ENCODE data around the gene ZNF274. TPM values are rescaled to one million over a fixed set of nuclear protein-coding genes. Genes with fewer than 3 reads are reported as not detected.
"Not testable (repeated sequence)": the region's sequence is repeated elsewhere in the genome, so short reads cannot be mapped to it uniquely, and the experiment has no call there.

ZNF274 gene
- polyA plus RNA-seq, 3 donors, result 9.5 to 12.4 (median 11.0) TPM

DNA sequence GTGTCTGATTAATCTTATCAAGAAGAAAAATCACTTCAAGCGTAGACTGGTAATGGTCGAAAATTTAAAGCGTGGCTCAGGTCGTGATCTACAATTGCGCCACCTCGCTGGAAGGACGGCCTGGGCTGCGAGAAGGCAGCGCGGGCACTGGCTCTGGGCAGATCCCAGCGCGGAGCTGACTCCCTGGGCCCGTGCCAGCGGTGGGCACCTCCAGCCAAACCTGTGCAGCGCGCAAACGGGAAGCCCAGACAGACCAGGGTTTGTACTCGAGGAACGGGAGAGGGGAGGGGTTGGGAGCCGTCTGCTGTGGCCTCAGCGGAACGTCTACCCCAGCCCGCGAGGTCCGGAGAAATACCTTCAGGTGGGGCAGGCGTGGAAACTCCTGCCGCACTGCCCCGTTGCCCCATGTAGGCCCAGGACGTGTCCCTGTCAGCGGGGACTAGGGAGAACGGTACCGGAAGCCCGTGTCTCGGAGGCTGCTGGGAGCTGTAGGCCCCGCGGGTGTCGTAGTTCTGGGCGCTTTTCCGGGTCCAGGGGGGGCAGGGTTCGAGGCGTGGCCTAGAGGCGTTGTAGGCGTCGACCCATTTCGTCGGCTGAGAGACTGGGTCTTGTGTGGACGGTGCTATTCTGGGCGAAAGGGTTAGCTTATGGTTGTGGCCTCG is 21.1 kb downstream of the ZNF274 start:
- WGBS, 3 donors, result 13 to 33% (median 32%) methylated on average over 46 to 49 of the region's 49 CpGs
- H3K27ac ChIP-seq (ENCODE audit: low read depth, low read length), result no peak overlapping the region

DNA sequence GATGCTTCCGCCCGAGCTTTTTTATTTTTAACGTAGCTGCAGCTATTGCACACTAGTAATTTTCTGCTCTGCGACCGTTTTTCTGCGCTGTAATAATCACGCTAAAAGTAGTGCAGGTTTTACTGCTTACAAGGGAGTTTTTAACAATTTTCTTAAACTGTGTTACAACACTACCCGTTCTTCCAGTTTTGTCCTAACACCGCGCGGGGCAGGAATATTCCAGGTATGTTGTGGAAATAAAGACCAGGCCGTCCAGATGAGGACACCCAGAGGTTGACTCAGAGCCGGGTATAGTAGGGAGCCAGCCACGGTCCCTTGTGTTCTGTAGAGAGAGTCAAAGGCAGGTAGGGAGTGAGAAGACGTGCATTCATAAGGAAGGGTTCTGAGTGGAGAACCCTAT is 21.7 kb downstream of the ZNF274 start:
- 25 to 55% (median 43%) methylated on average over 15 of the region's 15 CpGs for WGBS, 3 donors

DNA sequence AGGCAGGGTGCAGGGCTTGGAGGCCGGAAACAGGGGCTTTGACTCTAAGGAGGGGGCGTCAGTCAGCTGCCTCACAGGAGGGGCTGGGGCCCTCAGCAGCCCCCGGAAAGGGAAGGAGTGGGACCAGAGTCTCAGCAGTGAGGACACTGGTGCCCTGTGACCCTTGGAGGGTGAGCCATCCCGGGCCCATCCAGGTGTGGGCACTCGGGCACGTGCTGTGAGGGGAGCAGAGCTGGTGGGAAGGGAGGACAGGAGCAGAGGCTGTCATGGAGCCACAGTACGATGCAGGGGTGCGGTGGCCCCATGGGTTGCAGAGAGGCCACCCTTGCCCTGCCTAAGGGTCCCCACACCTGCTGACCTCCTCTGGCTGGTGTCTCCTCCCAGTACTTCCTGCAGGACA is 26.7 kb downstream of the ZNF274 start:
- H3K27ac ChIP-seq (ENCODE audit: low read depth, low read length), result no peak overlapping the region
- 95 to 100% (median 98%) methylated on average over 6 to 8 of the region's 8 CpGs for WGBS, 3 donors

More for the DNA sequence above, 21.7 kb downstream of the ZNF274 start:
- no peak overlapping the region for H3K27ac ChIP-seq (ENCODE audit: low read depth, low read length)

DNA sequence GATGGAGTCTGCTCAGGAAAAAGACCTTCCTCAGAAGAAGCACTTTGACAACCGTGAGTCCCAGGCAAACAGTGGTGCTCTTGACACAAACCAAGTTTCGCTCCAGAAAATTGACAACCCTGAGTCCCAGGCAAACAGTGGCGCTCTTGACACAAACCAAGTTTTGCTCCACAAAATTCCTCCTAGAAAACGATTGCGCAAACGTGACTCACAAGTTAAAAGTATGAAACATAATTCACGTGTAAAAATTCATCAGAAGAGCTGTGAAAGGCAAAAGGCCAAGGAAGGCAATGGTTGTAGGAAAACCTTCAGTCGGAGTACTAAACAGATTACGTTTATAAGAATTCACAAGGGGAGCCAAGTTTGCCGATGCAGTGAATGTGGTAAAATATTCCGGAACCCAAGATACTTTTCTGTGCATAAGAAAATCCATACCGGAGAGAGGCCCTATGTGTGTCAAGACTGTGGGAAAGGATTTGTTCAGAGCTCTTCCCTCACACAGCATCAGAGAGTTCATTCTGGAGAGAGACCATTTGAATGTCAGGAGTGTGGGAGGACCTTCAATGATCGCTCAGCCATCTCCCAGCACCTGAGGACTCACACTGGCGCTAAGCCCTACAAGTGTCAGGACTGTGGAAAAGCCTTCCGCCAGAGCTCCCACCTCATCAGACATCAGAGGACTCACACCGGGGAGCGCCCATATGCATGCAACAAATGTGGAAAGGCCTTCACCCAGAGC is 29.6 kb downstream of the ZNF274 start:
- WGBS, 3 donors, result 97 to 98% (median 97%) methylated on average over 17 of the region's 17 CpGs
- no peak overlapping the region for H3K27ac ChIP-seq (ENCODE audit: low read depth, low read length)

DNA sequence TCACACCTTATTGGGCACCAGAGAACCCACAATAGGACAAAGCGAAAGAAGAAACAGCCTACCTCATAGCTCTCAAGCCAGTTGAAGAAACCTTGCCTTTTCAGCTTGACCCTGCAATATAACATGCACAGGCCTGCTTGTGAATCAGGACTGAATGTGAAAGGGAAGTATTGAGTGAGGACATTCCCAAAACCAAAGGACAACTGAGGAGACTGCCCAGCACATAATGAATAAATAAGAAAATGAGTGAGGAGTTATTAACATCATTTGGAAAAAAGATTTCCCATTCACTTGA is 30.2 kb downstream of the ZNF274 start:
- 96 to 100% (median 96%) methylated on average over 1 of the region's 1 CpG for WGBS, 3 donors

DNA sequence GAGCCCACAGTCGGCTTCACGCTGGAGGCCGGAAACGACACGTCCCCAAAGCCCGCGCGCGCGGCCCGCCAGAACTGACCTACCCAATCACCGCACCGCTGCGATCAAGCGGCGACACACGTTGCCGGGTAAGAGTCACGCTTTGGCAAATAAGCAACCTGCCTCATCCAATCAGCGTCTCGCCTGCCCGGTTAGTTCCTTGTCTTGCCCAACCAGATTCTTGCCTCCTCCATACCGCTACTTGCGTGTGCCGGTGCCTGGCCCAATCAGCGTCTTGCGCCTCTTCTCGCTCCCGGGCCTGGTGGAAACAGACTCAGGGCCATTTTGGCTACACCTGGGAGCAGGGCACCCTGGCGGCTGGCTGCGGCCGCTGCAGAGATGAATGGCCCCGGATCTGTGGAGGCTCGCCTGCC is 34.2 kb downstream of the ZNF274 start:
- H3K27ac ChIP-seq (ENCODE audit: low read depth, low read length), result no peak overlapping the region
- 44 to 47% (median 44%) methylated on average over 34 of the region's 34 CpGs for WGBS, 3 donors

More for the DNA sequence above, 30.2 kb downstream of the ZNF274 start:
- H3K27ac ChIP-seq (ENCODE audit: low read depth, low read length), result no peak overlapping the region

DNA sequence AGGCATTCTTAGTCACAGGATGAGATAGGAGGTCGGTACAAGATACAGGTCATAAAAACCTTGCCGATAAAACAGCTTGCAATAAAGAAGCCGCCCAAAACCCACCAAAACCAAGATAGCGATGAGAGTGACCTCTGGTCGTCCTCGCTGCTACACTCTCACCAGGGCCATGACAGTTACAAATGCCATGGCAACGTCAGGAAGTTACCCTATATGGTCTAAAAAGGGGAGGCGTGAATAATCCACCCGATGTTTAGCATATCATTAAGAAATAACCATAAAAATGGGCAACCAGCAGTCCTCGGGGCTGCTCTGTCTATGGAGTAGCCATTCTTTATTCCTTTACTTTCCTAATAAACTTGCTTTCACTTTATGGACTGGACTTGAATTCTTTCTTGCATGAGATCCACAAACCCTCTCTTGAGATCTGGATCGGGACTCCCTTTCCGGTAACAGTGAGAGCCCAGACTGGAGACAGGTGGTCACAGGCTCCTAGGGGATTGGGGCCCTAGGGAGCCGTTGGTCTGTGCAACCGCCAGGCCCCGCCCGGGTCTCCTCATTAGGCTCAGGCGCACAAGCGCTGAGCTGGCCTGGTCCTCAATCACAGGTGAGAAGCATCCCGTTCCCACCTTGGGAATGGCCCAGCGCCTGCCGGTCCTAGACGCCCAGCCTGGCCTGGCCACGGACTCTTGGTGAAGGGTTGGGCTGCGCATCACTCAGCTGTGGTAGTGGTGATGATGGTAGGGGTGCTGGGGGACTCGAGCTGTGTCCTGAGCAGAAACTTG is 34.9 kb downstream of the ZNF274 start:
- 93 to 95% (median 94%) methylated on average over 25 of the region's 25 CpGs for WGBS, 3 donors
- H3K27ac ChIP-seq (ENCODE audit: low read depth, low read length), result no peak overlapping the region

DNA sequence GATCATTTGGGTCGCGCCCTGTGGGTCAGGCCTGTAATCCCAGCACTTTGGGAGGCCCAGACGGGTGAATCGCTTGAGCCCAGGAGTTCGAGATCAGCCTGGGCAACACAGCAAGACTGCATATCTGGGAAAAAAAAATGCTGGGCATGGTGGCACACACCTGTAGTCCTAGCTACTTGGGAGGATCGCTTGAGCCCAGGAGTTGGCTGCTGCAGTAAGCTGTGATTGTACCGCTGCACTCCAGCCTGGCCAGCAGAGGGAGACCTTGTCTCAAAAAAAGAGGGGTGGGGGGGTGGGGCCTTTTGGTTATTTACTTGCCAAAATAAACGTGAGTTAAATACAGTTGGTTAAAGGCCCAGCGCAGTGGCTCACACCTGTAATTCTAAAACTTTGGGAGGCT is 36.0 kb downstream of the ZNF274 start:
- H3K27ac ChIP-seq (ENCODE audit: low read depth, low read length), result no peak overlapping the region
- WGBS, 3 donors, result 44 to 53% (median 52%) methylated on average over 9 of the region's 9 CpGs

DNA sequence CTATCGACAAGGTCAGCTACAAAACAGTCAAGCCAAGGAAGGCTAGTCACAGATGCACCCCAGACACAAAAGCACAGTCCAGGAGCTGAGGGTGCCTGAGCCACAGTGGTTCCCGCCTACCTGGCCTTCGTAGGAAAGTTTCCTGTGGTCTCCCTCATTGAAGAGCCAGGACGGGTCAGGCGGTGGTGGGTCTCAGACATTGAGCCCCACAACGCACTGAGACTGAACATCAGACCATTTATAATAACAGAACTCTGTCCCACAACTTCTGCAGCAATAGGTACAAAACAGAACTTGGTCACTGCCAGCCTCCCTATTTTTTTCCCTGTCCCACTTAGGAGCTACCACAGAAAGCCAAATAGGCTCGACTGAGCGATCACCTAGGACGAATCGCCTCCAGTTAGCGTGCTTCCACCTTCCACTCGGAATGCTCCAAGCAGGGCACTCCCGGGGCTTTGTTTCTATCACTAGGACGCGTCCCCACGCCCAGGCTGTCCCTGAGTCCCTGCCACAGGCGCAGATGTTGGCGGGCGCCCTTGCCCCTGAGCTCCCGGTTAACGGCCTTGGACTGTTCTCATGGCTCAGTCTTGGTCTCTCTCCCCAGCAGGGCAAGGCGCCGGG is 45.2 kb downstream of the ZNF274 start:
- H3K27ac ChIP-seq (ENCODE audit: low read depth, low read length), result no peak overlapping the region
- WGBS, 3 donors, result 4 to 8% (median 7%) methylated on average over 23 of the region's 23 CpGs

DNA sequence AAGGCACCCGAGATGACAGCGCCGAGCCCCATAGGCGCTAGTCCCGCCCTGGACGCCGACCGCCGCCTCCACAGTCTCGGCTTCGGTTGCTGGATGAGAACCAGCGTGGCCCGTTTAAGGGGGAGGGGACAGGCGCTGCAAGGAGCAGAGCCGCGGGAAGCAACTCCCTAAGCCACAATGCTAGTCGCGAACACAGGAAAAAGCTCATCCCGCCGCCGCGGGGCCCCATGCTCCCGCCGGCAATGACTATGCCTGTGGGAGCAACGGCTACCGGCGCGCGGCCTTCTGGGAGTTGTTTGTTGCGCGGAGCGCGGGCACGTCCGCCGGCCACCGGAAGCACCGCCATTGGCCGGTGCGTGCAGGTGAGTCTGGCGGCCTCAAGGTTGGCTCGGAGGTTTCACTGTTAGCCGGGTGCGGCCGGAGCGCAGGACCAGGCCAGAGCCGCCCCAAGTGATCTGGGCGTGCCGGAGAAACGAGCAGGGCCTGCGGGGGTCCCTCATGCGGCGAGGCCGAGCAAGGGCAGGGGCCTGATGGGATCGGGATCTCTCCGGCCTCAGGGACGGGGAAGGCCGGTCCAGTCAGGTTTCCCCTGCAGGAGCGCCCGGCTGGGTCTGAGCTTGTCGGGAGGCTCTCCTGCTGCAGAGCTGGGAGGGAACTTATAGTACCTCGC is 45.9 kb downstream of the ZNF274 start, which contains the start of gene ZNF544:
Gene ZNF544, plus strand, starts transcription at position 330 of the 670 bp plus-strand sequence. CDS start 15,110 bp downstream, outside the sequence.
- H3K27ac ChIP-seq (ENCODE audit: low read depth, low read length), result no peak within 1 kb of the TSS
- 0 to 1% (median 1%) methylated on average over 55 to 62 of the region's 62 CpGs for WGBS, 3 donors

DNA sequence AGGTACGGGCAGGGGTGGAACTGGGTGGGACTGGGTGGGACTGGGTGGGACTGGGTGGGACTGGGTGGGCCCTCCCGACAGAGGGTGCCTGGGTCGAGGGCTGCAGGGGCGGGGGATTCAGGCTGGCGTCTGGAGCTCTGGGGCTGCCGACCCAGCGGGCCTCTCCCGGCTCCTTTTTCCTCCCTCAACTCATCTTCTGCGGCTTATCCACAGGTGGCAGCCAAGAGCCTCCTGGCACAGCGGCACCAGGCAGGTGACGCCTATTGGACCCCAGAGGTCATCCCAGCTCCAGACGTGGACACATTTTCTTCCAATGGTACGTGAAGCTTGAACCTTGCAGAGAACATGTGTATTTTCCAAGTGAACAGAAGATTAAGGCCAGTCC is 46.4 kb downstream of the ZNF274 start:
- 7 to 36% (median 17%) methylated on average over 13 of the region's 13 CpGs for WGBS, 3 donors

DNA sequence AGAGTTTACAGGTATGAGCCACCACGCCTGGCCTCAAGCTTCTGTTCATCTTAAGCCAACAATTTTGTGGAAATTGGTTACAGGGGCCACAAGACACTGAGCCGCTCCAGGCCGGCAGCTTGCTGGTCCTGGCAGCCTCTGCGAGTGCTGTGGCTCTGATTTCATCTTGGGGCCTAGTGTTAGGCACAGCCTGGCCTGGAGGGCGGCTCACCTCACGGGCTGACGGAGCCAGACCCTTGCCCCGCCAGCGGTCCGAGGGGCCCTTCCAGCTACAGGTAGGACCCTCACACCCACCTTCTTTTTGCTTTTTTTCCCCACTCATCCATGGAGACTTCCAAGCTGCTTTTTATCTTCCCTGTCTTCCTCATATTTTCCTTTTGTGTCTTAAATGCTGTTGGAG is 54.5 kb downstream of the ZNF274 start:
- H3K27ac ChIP-seq (ENCODE audit: low read depth, low read length), result no peak overlapping the region
- WGBS, 3 donors, result 97 to 100% (median 97%) methylated on average over 9 to 10 of the region's 10 CpGs

More for the DNA sequence above, 46.4 kb downstream of the ZNF274 start:
- no peak overlapping the region for H3K27ac ChIP-seq (ENCODE audit: low read depth, low read length)

DNA sequence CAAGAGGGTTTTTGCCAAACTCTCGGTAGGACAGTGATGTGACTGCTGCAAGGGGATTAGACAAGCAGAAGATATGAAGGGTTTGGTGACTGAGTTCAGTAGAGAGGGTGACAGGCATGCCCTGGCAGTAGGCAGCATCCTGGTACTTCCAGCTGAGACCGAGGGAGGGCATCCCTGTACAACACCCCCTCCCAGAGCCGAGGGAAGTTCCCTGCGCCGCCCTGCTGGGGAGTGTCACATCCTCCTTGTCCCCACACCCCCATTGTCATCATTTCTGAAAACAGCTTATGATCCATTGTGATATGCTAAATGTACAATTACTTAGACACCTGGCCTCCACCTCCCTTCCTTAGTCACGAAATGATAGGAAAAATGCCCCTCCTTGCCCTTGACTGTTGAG is 60.5 kb downstream of the ZNF274 start:
- WGBS, 3 donors, result 97 to 99% (median 98%) methylated on average over 6 of the region's 6 CpGs

DNA sequence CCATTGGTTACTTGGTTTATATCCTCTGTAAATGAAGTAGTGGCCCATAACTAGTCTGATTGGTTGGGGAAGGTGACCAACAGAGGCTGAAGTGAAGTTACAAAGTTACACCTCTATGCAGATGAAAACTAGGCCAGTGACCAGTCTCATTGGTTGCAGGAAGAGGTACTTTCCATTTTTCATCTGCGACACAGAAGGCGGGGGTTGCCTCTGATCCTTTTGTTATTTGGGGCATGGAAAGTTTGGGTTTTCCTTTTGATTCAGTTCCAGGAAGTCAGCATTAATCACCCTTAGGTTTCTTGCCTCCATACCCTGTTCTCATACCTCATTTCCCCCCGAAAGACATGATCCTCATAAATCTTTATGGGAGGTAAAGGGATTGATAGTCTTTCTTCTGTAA is 66.0 kb downstream of the ZNF274 start:
- WGBS, 3 donors, result 96 to 99% (median 99%) methylated on average over 3 of the region's 3 CpGs
- no peak overlapping the region for H3K27ac ChIP-seq (ENCODE audit: low read depth, low read length)

More for the DNA sequence above, 60.5 kb downstream of the ZNF274 start:
- no peak overlapping the region for H3K27ac ChIP-seq (ENCODE audit: low read depth, low read length)

DNA sequence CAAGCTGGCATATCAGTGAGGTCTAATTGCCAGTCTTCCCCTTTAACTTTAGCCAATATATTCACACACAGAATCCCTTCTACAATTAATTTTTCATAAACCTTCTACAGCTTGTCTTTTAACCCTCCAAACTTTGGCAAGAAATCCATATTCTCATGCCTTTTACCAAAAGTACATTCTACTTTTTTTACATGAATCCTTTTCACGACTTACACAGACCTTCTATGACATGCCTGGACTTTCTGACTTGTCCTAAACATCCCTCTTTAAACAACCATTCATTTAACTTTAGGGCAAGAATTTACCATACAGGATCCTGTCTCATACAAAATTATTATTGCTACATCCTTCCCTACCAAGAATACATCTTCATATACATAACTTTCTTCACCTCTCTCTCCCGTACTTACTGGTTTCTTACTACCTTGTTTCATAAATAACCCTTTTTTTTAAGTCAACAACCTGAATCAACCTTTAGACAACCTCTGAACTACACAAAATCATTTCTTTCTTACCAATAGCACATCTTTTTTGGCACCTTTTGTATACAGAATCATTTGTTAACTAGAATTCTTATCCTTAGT is 69.3 kb downstream of the ZNF274 start:
- WGBS, 3 donors, result 94 to 100% (median 95%) methylated on average over 2 of the region's 2 CpGs
- H3K27ac ChIP-seq (ENCODE audit: low read depth, low read length), result no peak overlapping the region

DNA sequence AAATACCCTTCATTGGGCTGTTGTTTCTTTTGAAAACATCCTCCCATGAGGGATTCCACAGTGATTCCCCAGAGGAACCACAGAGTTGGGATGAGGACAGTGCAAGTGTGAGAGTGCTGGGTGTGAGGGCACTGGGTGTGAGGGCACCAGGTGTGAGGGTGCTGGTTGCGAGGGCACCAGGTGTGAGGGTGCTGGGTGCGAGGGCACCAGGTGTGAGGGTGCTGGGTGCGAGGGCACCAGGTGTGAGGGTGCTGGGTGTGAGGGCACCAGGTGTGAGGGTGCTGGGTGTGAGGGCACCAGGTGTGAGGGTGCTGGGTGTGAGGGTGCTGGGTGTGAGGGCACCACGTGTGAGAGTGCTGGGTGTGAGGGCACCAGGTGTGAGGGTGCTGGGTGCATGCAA is 75.4 kb downstream of the ZNF274 start:
- not testable (repeated sequence) for H3K27ac ChIP-seq (ENCODE audit: low read depth, low read length)
- 77 to 100% (median 86%) methylated on average over 4 of the region's 4 CpGs for WGBS, 3 donors

DNA sequence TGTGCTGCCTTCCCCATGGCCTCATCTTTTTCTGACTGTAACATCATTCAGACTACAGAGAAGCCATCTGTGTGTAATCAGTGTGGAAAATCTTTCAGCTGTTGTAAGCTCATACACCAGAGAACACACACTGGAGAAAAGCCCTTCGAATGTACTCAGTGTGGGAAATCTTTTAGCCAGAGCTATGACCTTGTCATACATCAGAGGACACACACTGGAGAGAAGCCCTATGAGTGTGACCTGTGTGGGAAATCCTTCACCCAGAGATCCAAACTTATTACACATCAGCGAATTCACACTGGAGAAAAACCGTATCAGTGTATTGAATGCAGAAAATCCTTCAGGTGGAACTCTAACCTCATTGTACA is 78.7 kb downstream of the ZNF274 start:
- 95 to 100% (median 99%) methylated on average over 3 of the region's 3 CpGs for WGBS, 3 donors
- H3K27ac ChIP-seq (ENCODE audit: low read depth, low read length), result no peak overlapping the region

Measured in adipose tissue (tissue), 3 donors.